HepG2 (cell line): Measurements from ENCODE around the gene ATG9A. TPM values are rescaled to one million over a fixed set of nuclear protein-coding genes. Genes with fewer than 3 reads are reported as not detected.

Experiments
- ATAC-seq: fragments of 200-7000 bp; cut with Tn5 transposase; 3 replicates; pipeline ENCODE4 v1.9.1; 2020; ENCODE audit warnings: mild to moderate bottlenecking, moderate library complexity
- BruUV-seq: library from RNA; stranded (reverse); fragments of 400-500 nt; replicated peaks from 2 replicates; lab custom pipeline; 2021; lab: Mats Ljungman, UMichigan
- CTCF ChIA-PET: fragments of 300-600 bp; formaldehyde crosslinking; extraction: SDS; loops from one replicate; lab custom pipeline; 2021; ENCODE audit warnings: low total read pairs, inconsistent platforms, low intra/inter-chr PET ratio; lab: Yijun Ruan, JAX
- POLR2A ChIA-PET: fragments of 350-600 bp; sonication (Branson Sonifier 250); formaldehyde crosslinking; loops from one replicate; lab custom pipeline; 2020; ENCODE audit warnings: antibody characterized with exemption, inconsistent platforms; lab: Yijun Ruan, JAX
- DNase-seq: peaks from one replicate; pipeline ENCODE4 v3.0.0-alpha.2; 2015; ENCODE audit warnings: low spot score
- FAIRE-seq: peaks from 3 replicates; lab custom pipeline; 2011; peaks lifted over from hg19 to GRCh38; lab: Jason Lieb, UNC
- H2AFZ ChIP-seq: one replicate; pipeline ENCODE4 v1.6.1; 2011; ENCODE audit warnings: low read length, inconsistent platforms
- H3K27ac ChIP-seq: fragments of 300-600 bp; 3 replicates; pipeline ENCODE4 v1.8.0; 2011; ENCODE audit warnings: mixed run types, mild to moderate bottlenecking, mixed read lengths, low read length, inconsistent platforms; ENCODE audit not compliant: insufficient read depth; ENCODE audit errors: extremely low read length
- H3K27me3 ChIP-seq, 2 experiments: fragments of 200-600 bp in 1 of 2; 2 replicates in 1 of 2; 3 replicates in 1 of 2; pipeline versions ENCODE4 v1.6.0 to v1.8.0; 2011; ENCODE audit warnings: low read length in 2 of 2, mild to moderate bottlenecking in 2 of 2, moderate library complexity in 2 of 2, inconsistent platforms in 1 of 2; ENCODE audit not compliant: insufficient read depth in 2 of 2, control insufficient read depth in 1 of 2
- H3K36me3 ChIP-seq, 2 experiments: fragments of 200-600 bp in 1 of 2; replicated peaks in 1 of 2; 2 replicates in 1 of 2; 3 replicates in 1 of 2; pipeline versions ENCODE4 v1.5.1 to v1.8.0; 2011; ENCODE audit warnings: low read length in 2 of 2, inconsistent platforms in 1 of 2; ENCODE audit not compliant: insufficient read depth in 2 of 2, control insufficient read depth in 1 of 2
- H3K4me1 ChIP-seq: 2 replicates; pipeline ENCODE4 v1.5.1; 2012; ENCODE audit warnings: low read length, inconsistent platforms; ENCODE audit not compliant: insufficient read depth
- H3K4me2 ChIP-seq: 2 replicates; pipeline ENCODE4 v1.6.0; 2011; ENCODE audit warnings: low read depth, low read length, inconsistent platforms
- H3K4me3 ChIP-seq, 3 experiments: fragments of 200-600 bp in 1 of 3; sonication (generic), shearing (Covaris generic) in 1 of 3; replicated peaks in 1 of 3; 2 replicates each; pipeline ENCODE4 v1.5.1; 2011 to 2016; ENCODE audit warnings: low read length in 3 of 3, inconsistent platforms in 2 of 3, low read depth in 2 of 3, mild to moderate bottlenecking in 2 of 3, control low read depth in 1 of 3, mixed read lengths in 1 of 3; ENCODE audit not compliant: insufficient read depth in 1 of 3
- H3K79me2 ChIP-seq: one replicate; pipeline ENCODE4 v1.6.1; 2011; ENCODE audit warnings: low read length, inconsistent platforms; ENCODE audit not compliant: insufficient read depth
- H3K9ac ChIP-seq: 2 replicates; pipeline ENCODE4 v1.6.0; 2011; ENCODE audit warnings: mild to moderate bottlenecking, low read depth, low read length, inconsistent platforms; ENCODE audit not compliant: insufficient read depth
- H3K9me3 ChIP-seq: 2 replicates; pipeline ENCODE4 v1.5.1; 2012; ENCODE audit warnings: mild to moderate bottlenecking, low read length
- H4K20me1 ChIP-seq: 2 replicates; pipeline ENCODE4 v1.6.0; 2011; ENCODE audit warnings: inconsistent platforms, mild to moderate bottlenecking, low read length, moderate library complexity; ENCODE audit not compliant: insufficient read depth
- AGO2 ChIP-seq: fragments of 200-400 bp; formaldehyde crosslinking; optimal IDR thresholded peaks from 2 replicates; pipeline ENCODE3; 2017; ENCODE audit warnings: mild to moderate bottlenecking, low read depth, low read length, moderate library complexity
- CC2D1A ChIP-seq: sonication (generic); formaldehyde crosslinking; IDR thresholded peaks from 2 replicates; pipeline ENCODE4 v1.8.1; 2023; ENCODE audit warnings: mild to moderate bottlenecking, missing genetic modification reagents
- CTCF ChIP-seq: sonication (generic); formaldehyde crosslinking; IDR thresholded peaks from 2 replicates; pipeline ENCODE4 v1.5.0; 2020; ENCODE audit warnings: mild to moderate bottlenecking, missing genetic modification reagents, moderate library complexity
- EEA1 ChIP-seq: sonication (generic); formaldehyde crosslinking; IDR thresholded peaks from 2 replicates; pipeline ENCODE4 v1.5.1; 2020; ENCODE audit warnings: mild to moderate bottlenecking, missing genetic modification reagents, borderline replicate concordance
- MAZ ChIP-seq, 2 experiments: sonication (generic) in 1 of 2; formaldehyde crosslinking in 1 of 2; IDR thresholded peaks; 2 replicates each; pipeline versions ENCODE4 v1.5.0 to v1.6.1; 2012 to 2020; ENCODE audit warnings: low read depth in 2 of 2, mild to moderate bottlenecking in 2 of 2, borderline replicate concordance in 1 of 2, improper control_type of control experiment in 1 of 2, low read length in 1 of 2, missing genetic modification reagents in 1 of 2, moderate library complexity in 1 of 2
- NR0B2 ChIP-seq: sonication (generic); formaldehyde crosslinking; IDR thresholded peaks from 2 replicates; pipeline ENCODE4 v1.4.0; 2020; ENCODE audit warnings: mild to moderate bottlenecking, missing genetic modification reagents
- PBX3 ChIP-seq: sonication (generic); formaldehyde crosslinking; IDR thresholded peaks from 2 replicates; pipeline ENCODE4 v1.8.1; 2023; ENCODE audit warnings: missing genetic modification reagents, inconsistent platforms, borderline replicate concordance
- PLRG1 ChIP-seq: fragments of 450-650 bp; conservative IDR thresholded peaks from 2 replicates; pipeline ENCODE4 v1.6.1; 2016
- RXRB ChIP-seq: IDR thresholded peaks from 2 replicates; pipeline ENCODE4 v1.6.1; 2016; ENCODE audit warnings: borderline replicate concordance, missing genetic modification reagents, missing compliant biosample characterization
- SMARCE1 ChIP-seq: fragments of 450-650 bp; IDR thresholded peaks from 2 replicates; pipeline ENCODE4 v1.6.1; 2017; ENCODE audit warnings: borderline replicate concordance
- TBX3 ChIP-seq: fragments of 450-650 bp; IDR thresholded peaks from 2 replicates; pipeline ENCODE4 v1.6.1; 2017; ENCODE audit warnings: antibody characterized with exemption, mild to moderate bottlenecking, inconsistent platforms, borderline replicate concordance
- ZEB1 ChIP-seq: IDR thresholded peaks from 2 replicates; pipeline ENCODE4 v1.6.1; 2012; ENCODE audit warnings: mild to moderate bottlenecking, low read depth, inconsistent platforms; ENCODE audit not compliant: insufficient replicate concordance
- ZNF207 ChIP-seq: fragments of 450-650 bp; IDR thresholded peaks from 2 replicates; pipeline ENCODE4 v1.6.1; 2016; ENCODE audit warnings: antibody characterized with exemption, borderline replicate concordance
- ZNF331 ChIP-seq: sonication (generic); formaldehyde crosslinking; IDR thresholded peaks from 2 replicates; pipeline ENCODE4 v1.4.0; 2020; ENCODE audit warnings: missing genetic modification reagents
- ZNF569 ChIP-seq: sonication (generic); formaldehyde crosslinking; IDR thresholded peaks from 2 replicates; pipeline ENCODE4 v1.5.0; 2020; ENCODE audit warnings: mild to moderate bottlenecking, missing genetic modification reagents, moderate library complexity, borderline replicate concordance
- ZNF589 ChIP-seq: sonication (generic); formaldehyde crosslinking; conservative IDR thresholded peaks from 2 replicates; pipeline ENCODE4 v1.8.0; 2022; ENCODE audit warnings: mild to moderate bottlenecking, moderate library complexity, missing genetic modification reagents
- ZNF75D ChIP-seq: sonication (generic); formaldehyde crosslinking; IDR thresholded peaks from 2 replicates; pipeline ENCODE4 v1.8.1; 2023; ENCODE audit warnings: missing genetic modification reagents, mild to moderate bottlenecking, borderline replicate concordance
- WGBS: methylation state at CpG from one replicate; pipeline ENCODE4 v1.1.6; 2017; ENCODE audit warnings: low lambda C conversion rate; 5-methylcytosine and 5-hydroxymethylcytosine counted together
- in situ Hi-C: cut with HindIII; loops from 2 replicates; pipeline ENCODE4 v1.10.0; 2017; ENCODE audit warnings: low pct_unique_long_range_greater_than_20kb; ENCODE audit not compliant: extremely low pct_ligation_motif_present
- intact Hi-C: fragments of 100-400 bp; cut with micrococcal nuclease; formaldehyde crosslinking; loops from one replicate; pipeline ENCODE4 v1.10.0; 2022; ENCODE audit not compliant: unreplicated experiment
- polyA plus RNA-seq, 8 experiments: library from polyadenylated mRNA; depleted of rRNA in 3 of 8; stranded (reverse) in 7 of 8; unstranded in 1 of 8; fragments of >200 nt; fragmentation: Illumina TruSeq in 4 of 8; extraction: Trizol in 4 of 8; gene quantifications; 2 replicates each; pipeline versions ENCODE4 v1.2.1 to v1.2.3, GENCODE V29; 2011 to 2016; ENCODE audit warnings: low read depth in 4 of 8, missing spikeins in 1 of 8, mixed read lengths in 1 of 8; ENCODE audit not compliant: insufficient read depth in 1 of 8
- total RNA-seq, 5 experiments: library from RNA; depleted of rRNA; stranded (reverse); fragments of >200 nt; fragmentation: Illumina TruSeq; extraction: Trizol; gene quantifications; 2 replicates each; pipeline ENCODE4 v1.2.3, GENCODE V29; 2016; ENCODE audit warnings: low read depth in 1 of 5

ATG9A gene
- total and polyA plus RNA-seq, 2 of the 13 experiments (the other 11 are each of a cell fraction or from before 2014, with no cell fraction given) = 35.0 to 131 TPM

GRCh38 chr2:219174146-219174545, 55.3 kb downstream of the ATG9A start:
- no TSS peak for BruUV-seq
- DNase-seq (no peak), FAIRE-seq (no peak), ATAC-seq (no peak)
- CTCF ChIA-PET = no interaction called here
- H4K20me1 ChIP-seq = no peaks in the 10 kb centered on the region
- POLR2A ChIA-PET = interaction anchor here (1.1 to 10.4 kb wide), 3 partner anchors 18 to 75 kb away, joined by 4 to 227 read pairs (median 4); partner anchors contain the start of gene ZFAND2B
- H3K27me3 ChIP-seq = no peaks in the 10 kb centered on the region; a peak in 1 of 5 replicates
- peaks cover 7 to 23% of the 10 kb centered on the region in 2 experiments for H3K36me3 ChIP-seq
- no peak overlapping the region for H3K27ac ChIP-seq
- no peaks in the 10 kb centered on the region for H3K9me3 ChIP-seq
- intact Hi-C loops = no loop called here
- peaks cover 15% of the 10 kb centered on the region for H3K79me2 ChIP-seq
- peaks cover 45% of the 10 kb centered on the region for H3K4me1 ChIP-seq
- TF ChIP-seq ZEB1 = no peak
- no peak for TF ChIP-seq ZNF589 (CRISPR knock-in tag)
- TF ChIP-seq ZNF75D (CRISPR knock-in tag) = no peak
- TF ChIP-seq NR0B2 = no peak
- no peak for TF ChIP-seq PBX3 (CRISPR knock-in tag)
- TF ChIP-seq AGO2 = no peak
- TF ChIP-seq ZNF207 = no peak
- no peak for TF ChIP-seq ZNF569
- no peak for TF ChIP-seq CTCF (CRISPR knock-in tag)
- TF ChIP-seq TBX3 = no peak
- TF ChIP-seq MAZ (IDR thresholded peaks at IDR 0.05; ENCODE audit: borderline replicate concordance, low read depth, low read length) = no peak
- no peak for TF ChIP-seq MAZ (CRISPR knock-in tag; IDR thresholded peaks at IDR 0.05; ENCODE audit: low read depth)
- TF ChIP-seq ZNF331 = no peak
- TF ChIP-seq RXRB (CRISPR knock-in tag) = no peak
- no peak for TF ChIP-seq PLRG1
- no peak for TF ChIP-seq CC2D1A (CRISPR knock-in tag)
- TF ChIP-seq EEA1 (CRISPR knock-in tag) = no peak
- TF ChIP-seq SMARCE1 = no peak
- no peak overlapping the region for H3K4me2 ChIP-seq
- no peak overlapping the region for H3K9ac ChIP-seq
- in situ Hi-C loops = loop anchor here (5.0 kb wide), 2 partner anchors 33 to 123 kb away; partner anchors contain the start of gene ZFAND2B
- WGBS = 92% methylated on average over 3 of the region's 3 CpGs
- H3K4me3 ChIP-seq = no peak overlapping the region
- H2AFZ ChIP-seq = no peak overlapping the region
